Activated naive CD4-positive, alpha-beta T cell treated with Interleukin-2 at 50 U/mL for 16 hours (primary cell): Measurements from ENCODE around the gene ZNF282.
A peak's percentile ranks its signal among the peaks of the same experiment; 100 is the strongest.
"Not testable (repeated sequence)": the region's sequence is repeated elsewhere in the genome, so short reads cannot be mapped to it uniquely, and the experiment has no call there.

Experiments
- DNase-seq: peaks from one replicate; pipeline ENCODE4 v3.0.0-alpha.2; 2020

ZNF282 gene

GRCh38 chr7:149225656-149226055 is 30.3 kb downstream of the ZNF282 start:
- DNase-seq: no peak

GRCh38 chr7:149226366-149226765 is 31.0 kb downstream of the ZNF282 start:
- not testable (repeated sequence) for DNase-seq

- no peak for DNase-seq
Measured at GRCh38 chr7:149226840-149227494, 31.6 kb downstream of the ZNF282 start.

GRCh38 chr7:149228831-149229471 is 33.6 kb downstream of the ZNF282 start:
- no peak for DNase-seq

GRCh38 chr7:149229526-149229925 is 34.2 kb downstream of the ZNF282 start:
- no peak for DNase-seq

GRCh38 chr7:149232362-149232761 is 37.0 kb downstream of the ZNF282 start:
- DNase-seq: no peak

GRCh38 chr7:149233655-149234204 is 38.4 kb downstream of the ZNF282 start:
- DNase-seq: not testable (repeated sequence)

GRCh38 chr7:149237502-149237901 is 42.2 kb downstream of the ZNF282 start:
- DNase-seq: no peak

- no peak for DNase-seq
Measured at GRCh38 chr7:149238051-149238450, 42.7 kb downstream of the ZNF282 start.

GRCh38 chr7:149239345-149240143 is 44.2 kb downstream of the ZNF282 start, which contains the start of gene ZNF212:
Gene ZNF212, plus strand, starts transcription at chr7:149239651. Its CDS starts 128 bp downstream, at chr7:149239779.
- peak; percentile 92 for DNase-seq

GRCh38 chr7:149240637-149241036 is 45.3 kb downstream of the ZNF282 start:
- no peak for DNase-seq

GRCh38 chr7:149241696-149242095 is 46.4 kb downstream of the ZNF282 start:
- no peak for DNase-seq

- DNase-seq: peak; percentile 52
Measured at GRCh38 chr7:149245244-149245643, 49.9 kb downstream of the ZNF282 start.

GRCh38 chr7:149245744-149246143 is 50.4 kb downstream of the ZNF282 start:
- no peak for DNase-seq

GRCh38 chr7:149248777-149249176 is 53.4 kb downstream of the ZNF282 start:
- peak; percentile 10 for DNase-seq

GRCh38 chr7:149250151-149250550 is 54.8 kb downstream of the ZNF282 start:
- DNase-seq: not testable (repeated sequence)

- not testable (repeated sequence) for DNase-seq
Measured at GRCh38 chr7:149251518-149251917, 56.2 kb downstream of the ZNF282 start.

- DNase-seq: no peak
Measured at GRCh38 chr7:149252378-149252777, 57.0 kb downstream of the ZNF282 start.

GRCh38 chr7:149253665-149254064 is 58.3 kb downstream of the ZNF282 start:
- DNase-seq: no peak

GRCh38 chr7:149254181-149254858 is 59.0 kb downstream of the ZNF282 start:
- no peak for DNase-seq

- DNase-seq: no peak
Measured at GRCh38 chr7:149255174-149255573, 59.8 kb downstream of the ZNF282 start.

- no peak for DNase-seq
Measured at GRCh38 chr7:149256568-149256967, 61.2 kb downstream of the ZNF282 start.

GRCh38 chr7:149257146-149257545 is 61.8 kb downstream of the ZNF282 start:
- DNase-seq: no peak
